Measurements from ENCODE around the gene SNAI3.

Gene SNAI3

GRCh38 chr16:88630941-88631340 lies 55.4 kb downstream of the SNAI3 start:
- TF ChIP-seq TAF1 (IDR thresholded peaks at IDR 0.05; ENCODE audit: borderline replicate concordance, insufficient read depth, low read length) (no peak), FOXP2 (optimal IDR thresholded peaks at IDR 0.05; ENCODE audit: borderline replicate concordance, extremely low read depth, extremely low read length, insufficient read depth) (no peak), POLR2AphosphoS5 (IDR thresholded peaks at IDR 0.05; ENCODE audit: low read depth, low read length) (no peak)

- no peak for TF ChIP-seq SIN3A (IDR thresholded peaks at IDR 0.05; ENCODE audit: borderline replicate concordance, insufficient read depth, low read length)
- TF ChIP-seq, protein P1, sequence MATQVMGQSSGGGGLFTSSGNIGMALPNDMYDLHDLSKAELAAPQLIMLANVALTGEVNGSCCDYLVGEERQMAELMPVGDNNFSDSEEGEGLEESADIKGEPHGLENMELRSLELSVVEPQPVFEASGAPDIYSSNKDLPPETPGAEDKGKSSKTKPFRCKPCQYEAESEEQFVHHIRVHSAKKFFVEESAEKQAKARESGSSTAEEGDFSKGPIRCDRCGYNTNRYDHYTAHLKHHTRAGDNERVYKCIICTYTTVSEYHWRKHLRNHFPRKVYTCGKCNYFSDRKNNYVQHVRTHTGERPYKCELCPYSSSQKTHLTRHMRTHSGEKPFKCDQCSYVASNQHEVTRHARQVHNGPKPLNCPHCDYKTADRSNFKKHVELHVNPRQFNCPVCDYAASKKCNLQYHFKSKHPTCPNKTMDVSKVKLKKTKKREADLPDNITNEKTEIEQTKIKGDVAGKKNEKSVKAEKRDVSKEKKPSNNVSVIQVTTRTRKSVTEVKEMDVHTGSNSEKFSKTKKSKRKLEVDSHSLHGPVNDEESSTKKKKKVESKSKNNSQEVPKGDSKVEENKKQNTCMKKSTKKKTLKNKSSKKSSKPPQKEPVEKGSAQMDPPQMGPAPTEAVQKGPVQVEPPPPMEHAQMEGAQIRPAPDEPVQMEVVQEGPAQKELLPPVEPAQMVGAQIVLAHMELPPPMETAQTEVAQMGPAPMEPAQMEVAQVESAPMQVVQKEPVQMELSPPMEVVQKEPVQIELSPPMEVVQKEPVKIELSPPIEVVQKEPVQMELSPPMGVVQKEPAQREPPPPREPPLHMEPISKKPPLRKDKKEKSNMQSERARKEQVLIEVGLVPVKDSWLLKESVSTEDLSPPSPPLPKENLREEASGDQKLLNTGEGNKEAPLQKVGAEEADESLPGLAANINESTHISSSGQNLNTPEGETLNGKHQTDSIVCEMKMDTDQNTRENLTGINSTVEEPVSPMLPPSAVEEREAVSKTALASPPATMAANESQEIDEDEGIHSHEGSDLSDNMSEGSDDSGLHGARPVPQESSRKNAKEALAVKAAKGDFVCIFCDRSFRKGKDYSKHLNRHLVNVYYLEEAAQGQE (IDR thresholded peaks at IDR 0.05; ENCODE audit: insufficient read depth in 1 of 2, low read depth in 2 of 2, low read length in 2 of 2) = no peak
- TF ChIP-seq POLR2AphosphoS5 (IDR thresholded peaks at IDR 0.05; ENCODE audit: low read depth, low read length) = no peak
- TF ChIP-seq FOXP2 (optimal IDR thresholded peaks at IDR 0.05; ENCODE audit: borderline replicate concordance, extremely low read depth, extremely low read length, insufficient read depth) = no peak
- TF ChIP-seq TAF1 (IDR thresholded peaks at IDR 0.05; ENCODE audit: borderline replicate concordance, insufficient read depth, low read length) = no peak
These were observed 55.9 kb downstream of the SNAI3 start for GRCh38 chr16:88630433-88630832.

DNA sequence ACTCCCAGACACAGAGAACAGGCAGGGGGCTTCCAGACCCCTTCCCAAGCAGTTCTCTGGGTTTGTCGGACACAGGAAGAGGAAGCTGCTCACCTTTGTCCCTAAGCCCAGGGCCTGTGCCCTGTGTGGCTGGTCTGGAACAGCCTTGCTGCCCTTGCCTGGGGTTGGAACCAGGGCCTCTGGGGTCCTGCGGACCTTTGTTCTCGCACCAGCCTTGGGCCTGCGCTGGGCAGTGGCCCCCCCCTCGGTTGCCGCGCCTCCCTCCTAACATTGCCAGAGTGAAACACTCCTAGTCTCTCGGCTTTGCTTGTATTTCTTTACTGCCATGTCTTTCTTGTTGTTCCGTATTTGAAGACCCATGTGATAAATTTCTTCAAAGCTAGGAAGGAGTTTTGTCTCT lies 56.5 kb downstream of the SNAI3 start:
- TF ChIP-seq, protein P1 (IDR thresholded peaks at IDR 0.05; ENCODE audit: insufficient read depth in 1 of 2, low read depth in 2 of 2, low read length in 2 of 2) = no peak

- TF ChIP-seq POLR2AphosphoS5 (IDR thresholded peaks at IDR 0.05; ENCODE audit: low read depth, low read length) (no peak), TAF1 (IDR thresholded peaks at IDR 0.05; ENCODE audit: borderline replicate concordance, insufficient read depth, low read length) (no peak), SIN3A (IDR thresholded peaks at IDR 0.05; ENCODE audit: borderline replicate concordance, insufficient read depth, low read length) (no peak), FOXP2 (optimal IDR thresholded peaks at IDR 0.05; ENCODE audit: borderline replicate concordance, extremely low read depth, extremely low read length, insufficient read depth) (no peak)
- TF ChIP-seq, protein P1 (IDR thresholded peaks at IDR 0.05; ENCODE audit: insufficient read depth in 1 of 2, low read depth in 2 of 2, low read length in 2 of 2) = no peak
These were observed 57.8 kb downstream of the SNAI3 start for GRCh38 chr16:88628512-88628974.

Data from PFSK-1 (cell line).